Loucy (cell line): Measurements from ENCODE around the gene TRAPPC12.

Source experiments
- EZH2phosphoT487 ChIP-seq: fragments of 200-600 bp; IDR thresholded peaks from 2 replicates; pipeline ENCODE4 v1.6.1; 2018; ENCODE audit warnings: antibody characterized with exemption, mild to moderate bottlenecking, moderate library complexity, borderline replicate concordance
- TF ChIP-seq, protein P1 (sequence below): fragments of 200-600 bp; sonication (generic); conservative IDR thresholded peaks from 2 replicates; pipeline ENCODE4 v1.5.1; 2014; ENCODE audit warnings: mild to moderate bottlenecking, antibody characterized with exemption, low read length

GRCh38 chr2:3387644-3388411 is 8.3 kb downstream of the TRAPPC12 start:
- TF ChIP-seq, protein P1, sequence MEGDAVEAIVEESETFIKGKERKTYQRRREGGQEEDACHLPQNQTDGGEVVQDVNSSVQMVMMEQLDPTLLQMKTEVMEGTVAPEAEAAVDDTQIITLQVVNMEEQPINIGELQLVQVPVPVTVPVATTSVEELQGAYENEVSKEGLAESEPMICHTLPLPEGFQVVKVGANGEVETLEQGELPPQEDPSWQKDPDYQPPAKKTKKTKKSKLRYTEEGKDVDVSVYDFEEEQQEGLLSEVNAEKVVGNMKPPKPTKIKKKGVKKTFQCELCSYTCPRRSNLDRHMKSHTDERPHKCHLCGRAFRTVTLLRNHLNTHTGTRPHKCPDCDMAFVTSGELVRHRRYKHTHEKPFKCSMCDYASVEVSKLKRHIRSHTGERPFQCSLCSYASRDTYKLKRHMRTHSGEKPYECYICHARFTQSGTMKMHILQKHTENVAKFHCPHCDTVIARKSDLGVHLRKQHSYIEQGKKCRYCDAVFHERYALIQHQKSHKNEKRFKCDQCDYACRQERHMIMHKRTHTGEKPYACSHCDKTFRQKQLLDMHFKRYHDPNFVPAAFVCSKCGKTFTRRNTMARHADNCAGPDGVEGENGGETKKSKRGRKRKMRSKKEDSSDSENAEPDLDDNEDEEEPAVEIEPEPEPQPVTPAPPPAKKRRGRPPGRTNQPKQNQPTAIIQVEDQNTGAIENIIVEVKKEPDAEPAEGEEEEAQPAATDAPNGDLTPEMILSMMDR, result no peak
- no peak for TF ChIP-seq EZH2phosphoT487
